Stimulated activated CD4-positive, alpha-beta T cell treated with anti-CD3 and anti-CD28 coated beads, Interleukin-1b, Interleukin-23, amount 100 ng/mL, for 1 hour (primary cell): ENCODE data around the gene VSNL1.

Experiments used
- DNase-seq, 2 donors: peaks; one replicate each; pipeline ENCODE4 v3.0.0-alpha.2; 2020; ENCODE audit warnings: low read depth in 2 of 2

The VSNL1 gene

DNA sequence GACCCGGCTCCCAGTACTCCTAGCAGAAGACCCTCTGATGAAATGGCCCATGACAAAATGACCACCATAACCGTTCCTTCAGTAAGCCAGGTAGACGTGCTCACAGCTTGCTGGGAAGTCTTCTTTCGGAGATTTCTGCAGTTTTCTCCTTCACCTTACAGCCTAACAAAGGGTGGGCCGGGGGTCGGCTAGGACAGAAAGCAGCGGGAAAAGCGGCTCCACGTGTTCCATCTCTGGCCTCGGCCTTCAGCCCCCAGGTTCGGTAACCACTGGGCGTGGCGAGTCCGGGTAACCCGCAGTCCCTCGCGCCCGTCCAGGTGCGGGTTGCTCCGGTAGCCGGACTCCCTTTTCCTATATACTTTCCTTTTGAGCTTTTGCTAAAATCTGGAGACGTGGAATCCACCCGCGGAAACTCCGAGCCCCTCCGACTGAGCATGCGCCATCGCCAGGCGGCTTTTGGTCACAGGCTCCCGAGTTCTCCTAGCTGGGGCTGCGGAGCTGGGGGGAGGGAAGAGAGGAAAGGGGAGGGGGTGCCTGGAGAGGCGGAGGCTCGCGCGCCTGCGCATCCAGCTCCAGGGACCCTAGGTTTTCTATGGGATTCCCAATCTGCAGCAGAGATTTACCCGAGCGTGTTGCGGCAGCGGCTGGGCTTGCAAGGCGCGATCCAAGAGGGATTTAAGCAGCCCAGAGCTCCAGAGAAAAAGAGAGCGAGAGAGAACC is at the start of gene VSNL1:
Gene VSNL1 (plus strand): TSS at position 604 of the 720 bp plus-strand sequence. CDS start 51,379 bp downstream, outside the sequence.
- no peak for DNase-seq

DNA sequence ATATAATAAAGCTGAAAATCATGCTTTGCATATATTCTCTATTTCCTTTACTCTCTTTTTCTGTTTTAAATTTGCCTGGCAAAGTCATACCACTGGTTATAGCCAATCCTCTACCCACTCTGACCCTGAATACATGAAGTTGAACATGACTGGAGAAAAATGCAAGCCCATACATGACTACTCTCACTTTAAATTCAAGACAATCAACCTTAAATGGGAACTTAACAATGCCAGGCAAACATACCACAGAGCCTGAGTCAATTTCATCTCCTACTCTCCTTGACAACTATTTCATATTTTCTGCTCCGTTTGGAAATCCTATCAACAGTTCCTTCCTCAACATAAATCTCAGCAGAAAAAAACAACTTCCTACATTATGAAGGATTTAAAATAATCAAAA is 44.9 kb upstream of the VSNL1 start:
- no peak for DNase-seq

DNA sequence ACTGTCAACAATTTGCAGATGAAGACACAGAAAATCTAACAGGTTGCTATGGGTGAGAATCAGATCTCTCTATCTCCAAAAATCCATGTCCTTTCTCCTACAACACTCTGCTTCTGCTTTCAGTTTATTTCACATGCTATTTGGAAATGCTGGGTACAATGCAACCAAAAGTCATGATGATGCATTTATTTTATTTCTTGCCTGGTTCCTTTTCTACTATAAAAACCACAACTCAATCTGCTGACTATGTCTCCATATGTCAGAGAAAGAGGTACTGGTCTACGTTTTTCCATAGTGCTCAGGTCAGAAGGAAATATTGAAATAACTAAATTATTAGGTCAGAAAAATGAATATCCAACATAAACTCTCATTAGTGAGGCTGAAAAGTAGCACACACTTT is 42.8 kb upstream of the VSNL1 start:
- no peak for DNase-seq

DNA sequence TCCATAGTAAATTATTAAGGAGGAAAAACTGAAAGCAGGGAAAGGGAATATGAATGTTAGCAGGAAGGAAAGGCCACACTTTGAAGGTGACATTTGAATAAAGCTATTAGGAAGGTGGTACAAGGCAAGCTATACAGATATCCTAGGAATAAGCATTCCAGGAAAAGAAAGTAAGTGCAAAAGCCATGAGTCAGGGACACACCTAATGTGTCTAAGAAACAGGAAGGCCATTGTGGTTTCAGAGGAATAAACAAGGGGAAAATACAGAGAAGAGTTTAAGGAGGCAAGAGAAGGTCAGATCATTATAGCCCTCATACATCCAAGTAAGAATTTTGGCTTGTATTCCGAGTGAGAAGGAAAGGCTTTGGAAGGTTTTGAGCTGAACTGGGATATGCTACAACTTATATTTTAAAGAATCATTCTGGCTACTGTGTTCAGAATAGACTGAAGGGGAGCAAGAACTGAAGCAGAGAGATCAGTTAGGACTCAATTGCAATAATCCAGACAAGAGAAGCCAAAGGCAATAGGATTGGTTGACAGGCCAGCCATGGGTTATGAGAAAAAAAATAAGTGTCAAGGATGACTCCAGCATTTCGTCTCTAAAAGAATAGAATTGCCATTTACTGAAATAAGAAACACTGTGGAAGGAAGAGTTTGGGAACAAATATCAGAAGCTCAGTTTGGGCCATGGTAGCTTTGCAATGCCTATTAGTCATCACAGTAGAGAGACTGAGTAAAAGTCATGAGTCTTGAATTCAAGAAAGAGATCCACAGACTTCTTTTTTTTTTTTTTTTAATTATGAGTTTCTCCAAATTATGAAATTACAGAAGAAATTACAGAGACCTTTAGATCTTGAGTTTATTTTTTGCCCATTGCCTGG is 33.5 kb upstream of the VSNL1 start:
- no peak for DNase-seq

DNA sequence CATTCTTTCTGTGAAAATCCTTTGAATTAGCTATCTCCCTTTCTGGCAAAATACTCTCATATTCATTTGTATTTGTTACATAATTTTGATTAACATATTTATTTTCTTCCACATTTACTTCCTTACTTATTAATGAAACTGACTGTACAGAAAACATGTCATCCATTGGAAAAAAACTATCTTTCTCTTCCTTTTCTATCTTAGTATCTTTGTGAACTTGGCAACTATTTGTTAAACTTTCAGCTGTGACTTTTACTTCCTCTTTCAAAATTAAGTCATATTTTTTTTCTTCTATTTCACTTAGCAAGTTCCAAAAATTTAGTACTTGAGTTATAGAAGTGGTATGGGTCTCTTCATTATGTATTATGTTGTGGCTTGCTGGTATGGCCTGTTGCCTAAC is 24.8 kb upstream of the VSNL1 start:
- no peak for DNase-seq

DNA sequence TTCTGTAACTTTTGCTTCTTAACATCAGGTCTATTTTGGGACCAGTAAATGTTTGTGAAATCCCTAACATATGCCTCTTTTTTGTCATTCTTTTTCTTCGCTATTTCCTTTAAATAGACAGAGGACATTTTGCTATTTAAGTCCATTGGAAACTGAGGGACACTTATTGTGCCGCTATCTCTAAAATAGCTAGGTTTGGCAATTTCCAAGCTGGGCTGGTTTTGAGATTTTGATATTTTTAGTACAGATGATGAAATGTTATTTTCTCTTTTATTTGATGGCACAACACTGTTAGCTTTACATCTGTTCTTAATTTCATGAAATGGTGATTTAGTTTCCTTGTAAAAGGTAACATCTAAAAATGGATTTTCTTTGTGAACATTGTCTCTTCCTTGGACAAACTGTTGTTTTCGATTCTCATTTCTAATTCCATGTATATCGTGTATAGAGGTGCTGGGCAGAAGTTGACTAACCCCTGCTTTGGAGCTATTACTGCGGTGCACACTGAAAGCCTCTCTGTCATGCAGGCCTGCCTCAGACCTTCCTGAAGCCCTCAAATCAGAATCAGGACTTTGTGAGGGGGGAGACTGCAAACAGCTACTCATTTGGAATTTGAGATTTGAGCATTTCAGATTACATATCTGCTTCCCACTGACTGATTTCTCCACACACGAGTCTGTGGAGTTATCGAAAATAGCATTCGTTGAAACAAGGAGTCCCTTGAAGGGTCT is 22.9 kb upstream of the VSNL1 start:
- no peak for DNase-seq

DNA sequence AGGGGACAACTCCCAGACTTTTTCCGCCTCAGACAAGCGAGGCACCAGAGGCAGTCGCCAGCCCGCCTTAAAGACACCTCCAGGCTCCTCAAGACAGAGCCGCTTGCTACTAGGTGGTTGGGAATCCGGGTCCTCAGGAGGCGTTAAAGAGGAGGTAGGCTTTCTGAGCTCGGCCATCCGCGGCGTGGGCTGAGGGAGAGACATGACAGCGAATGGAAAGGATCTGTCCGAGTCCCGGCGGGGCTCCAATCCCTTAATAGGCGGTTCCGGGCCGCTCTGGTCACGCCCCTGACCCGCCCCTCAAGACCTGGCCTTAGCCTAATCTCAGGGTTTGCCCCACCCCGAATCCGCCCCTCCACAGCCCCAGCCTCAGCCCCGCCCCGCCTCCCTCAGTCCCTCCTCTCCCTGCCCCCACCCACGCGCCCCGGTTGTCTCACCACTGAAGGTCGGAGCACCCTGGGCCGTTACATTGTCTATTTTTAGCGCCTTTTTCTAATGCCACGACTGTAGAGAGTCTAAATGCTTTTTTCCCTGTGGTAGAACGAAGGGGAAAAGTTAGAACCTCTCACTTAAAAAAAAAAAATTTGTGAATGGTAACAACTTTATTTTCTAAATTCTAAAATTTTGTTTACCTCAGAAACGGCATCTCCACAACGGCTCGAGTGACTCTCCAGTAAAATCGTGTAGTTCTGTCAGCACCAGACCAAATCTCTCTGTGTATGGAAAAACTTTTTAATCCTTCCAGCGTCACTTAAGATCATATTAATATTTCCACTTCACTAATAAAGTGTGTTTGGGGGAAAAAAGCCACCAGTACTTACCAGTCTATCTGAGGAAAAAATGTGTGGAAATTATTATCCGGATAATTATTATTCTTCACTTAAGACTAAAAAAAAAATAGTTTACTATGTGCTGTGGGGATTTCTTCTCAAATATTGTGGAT is 22.0 kb upstream of the VSNL1 start, which contains the start of gene RAD51AP2:
Gene RAD51AP2 (minus strand): TSS at position 229 of the 943 bp plus-strand sequence. CDS start 25 bp downstream, at position 204.
- no peak for DNase-seq

DNA sequence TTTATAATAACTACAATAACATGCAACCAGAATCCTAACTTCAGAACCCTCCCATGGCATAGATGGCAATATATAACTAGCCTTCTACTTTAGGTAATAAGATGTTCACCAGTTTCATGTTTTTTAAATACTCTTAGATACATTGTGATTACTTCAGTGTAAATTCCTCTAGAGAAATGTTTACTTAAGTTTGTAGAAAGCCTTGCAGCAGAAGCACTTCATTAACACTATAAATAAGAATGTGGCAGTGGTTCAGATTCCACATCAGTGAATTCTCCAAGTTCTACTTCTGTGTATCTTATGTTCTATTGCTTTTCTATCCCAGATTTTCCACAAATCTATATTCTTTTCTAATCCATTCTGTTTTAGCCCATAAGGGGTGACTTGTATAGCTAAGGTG is 21.0 kb upstream of the VSNL1 start:
- no peak for DNase-seq

DNA sequence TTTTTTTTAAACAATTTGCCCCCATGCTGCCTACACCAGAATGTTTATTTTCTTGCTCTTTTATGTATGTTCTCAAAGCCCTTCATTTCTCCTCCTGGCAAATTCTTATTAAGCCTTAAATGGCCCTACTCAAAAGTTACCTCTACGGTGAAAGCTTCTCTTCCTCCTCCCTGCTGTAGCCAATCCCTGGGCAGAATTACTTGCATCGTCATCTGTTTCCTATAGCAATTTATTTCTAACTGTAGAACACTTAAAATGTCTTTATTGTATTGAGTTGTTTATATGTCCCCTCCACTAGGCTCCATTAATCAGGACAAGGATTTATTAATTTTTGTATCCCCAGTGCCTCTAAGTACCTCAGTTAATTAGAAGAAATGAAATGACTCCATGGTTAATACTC is 19.7 kb upstream of the VSNL1 start:
- no peak for DNase-seq

DNA sequence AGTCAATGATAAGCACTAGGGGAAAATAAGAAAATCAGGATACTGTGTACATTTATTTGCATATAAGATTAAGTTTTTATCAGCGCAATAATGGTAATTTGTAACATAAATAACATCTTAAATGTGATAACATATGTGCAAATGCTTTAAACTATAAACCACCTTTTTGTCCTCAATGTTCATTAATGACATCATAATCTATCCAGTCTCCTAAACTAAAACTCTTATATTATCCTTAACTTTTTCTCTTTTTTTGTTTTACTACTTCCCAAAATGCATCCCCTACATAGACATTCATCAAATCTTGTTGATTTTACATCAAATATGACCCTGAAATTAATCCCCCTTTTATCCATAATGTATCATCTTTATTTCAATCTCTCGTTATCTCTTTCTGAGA is 18.9 kb upstream of the VSNL1 start:
- no peak for DNase-seq

DNA sequence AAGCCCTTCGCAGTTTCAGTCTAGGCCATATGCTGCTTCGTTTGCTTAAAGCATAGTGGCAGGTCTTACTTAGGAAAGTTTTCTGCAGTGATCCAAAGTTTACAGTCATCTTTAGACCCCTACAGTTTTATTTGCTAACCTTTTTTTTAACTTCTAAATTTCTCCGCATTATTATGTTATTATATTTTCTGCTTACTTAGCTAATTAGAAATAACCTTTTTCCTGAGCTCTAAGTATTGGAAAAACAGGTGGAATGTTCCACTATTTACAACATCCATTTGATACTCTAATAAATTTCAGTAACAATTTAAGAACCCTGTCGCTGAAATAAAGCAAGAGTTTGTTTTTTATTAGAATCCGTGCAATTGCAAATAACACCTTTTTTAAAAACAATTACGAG is 18.2 kb upstream of the VSNL1 start:
- no peak for DNase-seq

DNA sequence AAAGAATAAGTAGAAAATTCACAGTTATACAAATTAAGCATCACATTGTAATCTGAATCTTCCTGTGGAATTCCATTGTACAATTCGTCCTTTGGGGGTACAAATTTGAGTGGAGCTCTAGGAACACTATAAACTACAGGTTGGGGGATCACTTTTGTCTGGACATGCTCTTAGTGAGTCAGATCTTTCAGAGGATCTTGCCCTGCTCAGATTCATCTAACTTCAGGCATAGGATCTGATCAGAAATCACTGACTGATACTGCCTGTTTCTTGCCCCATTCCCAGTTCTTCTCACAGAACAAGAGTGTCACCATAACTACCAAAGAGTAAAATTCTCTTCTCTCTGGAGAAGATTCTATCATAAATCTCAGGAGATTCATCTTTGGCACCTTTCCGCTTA is 10.7 kb upstream of the VSNL1 start:
- no peak for DNase-seq

DNA sequence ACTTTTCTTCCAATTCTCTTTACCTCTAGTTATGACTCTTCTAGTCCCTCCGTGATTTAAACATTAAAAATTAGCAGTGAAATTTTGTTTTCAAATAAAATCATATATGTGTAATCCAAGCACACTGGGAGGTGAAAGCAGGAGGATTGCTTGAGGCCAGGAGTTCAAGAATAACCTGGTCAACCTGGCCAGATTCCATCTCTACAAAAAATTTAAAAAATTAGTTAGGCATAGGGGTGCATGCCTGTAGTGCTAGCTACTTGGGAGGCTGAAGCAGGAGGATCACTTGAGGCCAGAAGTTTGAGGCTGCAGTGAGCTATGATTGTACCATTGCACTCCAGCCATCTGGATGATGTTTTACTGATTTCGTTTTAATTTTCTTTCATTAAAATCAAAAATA is 7.0 kb upstream of the VSNL1 start:
- DNase-seq: no peak

DNA sequence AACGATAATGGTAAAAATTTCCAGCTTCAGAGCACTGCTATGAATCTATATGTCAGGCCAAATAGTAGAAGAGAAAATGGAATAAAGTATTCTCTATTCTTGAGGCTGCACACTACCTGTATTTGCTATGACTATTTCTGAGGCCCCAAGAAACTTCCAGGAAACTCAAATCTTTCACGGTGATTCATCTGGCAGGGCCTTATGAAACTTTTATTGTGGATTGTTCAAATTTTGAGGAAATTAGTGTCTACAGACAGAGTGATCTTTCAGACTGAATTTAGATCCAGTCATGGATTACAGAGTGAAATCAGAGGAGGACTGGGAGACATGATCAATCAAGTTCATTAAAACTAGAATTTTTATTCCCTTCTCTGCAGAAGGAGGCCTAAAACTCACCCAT is 4.1 kb upstream of the VSNL1 start:
- DNase-seq: no peak

DNA sequence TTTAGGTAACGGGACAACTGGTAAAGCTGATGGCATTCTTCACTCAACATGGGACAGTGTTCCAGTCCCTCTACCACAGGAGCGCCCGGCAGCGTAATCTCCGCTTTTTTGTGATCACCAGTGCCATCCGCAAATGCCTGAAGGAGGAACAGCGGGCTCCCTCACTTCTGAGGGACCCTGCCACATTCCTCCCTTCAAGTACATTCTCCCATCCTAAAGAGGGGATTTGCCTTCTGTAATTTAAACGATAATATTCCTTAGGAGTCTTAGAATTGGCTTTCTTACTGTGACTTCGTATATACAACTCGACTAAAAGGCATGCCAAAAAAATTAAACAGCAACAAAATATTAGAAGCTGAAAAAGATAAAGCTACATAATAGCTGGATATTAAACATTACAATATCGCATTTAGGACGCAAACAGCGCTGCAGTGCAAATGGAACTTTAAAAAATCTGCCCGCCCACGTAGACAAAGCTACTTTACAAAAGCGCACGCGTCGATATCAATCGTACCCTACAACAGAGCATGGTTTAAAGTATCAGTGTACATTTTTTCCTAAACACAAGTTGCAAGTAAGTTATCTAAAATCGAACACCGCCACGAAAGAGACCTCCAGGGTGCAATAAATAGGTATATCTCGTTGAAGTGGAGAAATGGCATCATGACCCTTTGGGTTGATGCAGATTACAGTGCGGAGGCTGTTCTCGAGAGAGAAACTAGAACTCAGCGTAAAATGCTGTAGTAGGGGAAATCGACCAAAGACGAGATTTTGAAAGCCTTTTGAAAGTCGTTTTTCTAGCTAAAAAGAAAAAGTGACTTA is 2.3 kb upstream of the VSNL1 start:
- no peak for DNase-seq

DNA sequence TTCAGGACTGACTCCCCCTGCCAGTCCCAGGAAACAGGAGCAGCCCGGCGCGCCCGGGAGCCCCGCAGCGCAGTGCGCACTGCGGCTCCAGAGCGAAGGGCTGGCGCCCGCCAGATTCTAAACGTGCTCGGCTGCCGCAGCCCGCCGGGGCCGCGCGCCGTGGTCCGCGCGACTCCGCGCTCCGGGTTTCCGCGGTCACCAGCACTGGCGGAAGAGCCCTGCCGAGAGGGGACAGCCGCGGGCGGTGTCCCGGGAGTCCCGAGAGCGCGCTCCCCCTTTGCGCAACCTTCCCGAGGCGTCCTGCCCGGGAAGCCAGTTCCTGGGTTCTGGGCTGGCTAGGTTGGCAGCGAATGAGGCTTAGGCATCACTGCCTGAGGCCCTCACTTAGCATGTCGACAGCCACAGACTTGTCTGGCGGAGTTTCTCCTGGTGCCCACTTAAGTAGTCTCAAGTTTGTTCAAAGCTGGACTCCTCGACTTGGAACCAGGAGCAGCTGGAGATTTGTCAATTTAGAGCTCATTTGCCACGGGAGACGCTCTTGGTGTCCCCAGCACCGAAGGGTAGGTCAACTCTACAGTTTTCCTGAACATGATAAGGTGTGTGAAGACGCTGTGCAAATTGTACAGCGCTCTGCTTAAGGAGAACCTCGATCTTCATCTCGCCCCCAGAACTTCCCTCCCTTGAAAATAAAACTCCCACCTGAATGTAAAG is 1.5 kb upstream of the VSNL1 start:
- no peak for DNase-seq

DNA sequence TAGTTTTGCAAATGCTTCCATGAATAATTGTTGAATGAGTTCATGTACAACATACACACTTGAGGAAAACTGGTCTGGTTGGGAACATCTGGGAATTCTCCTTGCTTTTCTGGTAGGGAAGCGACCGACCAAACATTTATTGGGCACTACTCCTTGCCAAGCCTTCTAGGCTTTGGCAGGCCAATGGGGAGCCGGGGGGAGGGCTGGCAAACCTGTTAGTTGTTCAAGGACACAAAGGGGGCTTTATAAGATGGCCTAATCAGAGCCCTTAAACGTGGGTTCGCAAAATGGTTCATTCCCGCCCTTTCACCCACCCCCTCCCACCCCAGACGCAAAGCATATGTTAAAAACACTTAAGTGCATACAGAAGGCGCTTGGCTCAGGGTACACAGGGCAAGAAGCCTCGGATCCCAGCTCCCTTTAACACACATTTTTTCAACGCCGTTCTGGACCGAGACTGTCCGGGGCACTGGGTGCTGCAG is 844 bp upstream of the VSNL1 start:
- no peak for DNase-seq

DNA sequence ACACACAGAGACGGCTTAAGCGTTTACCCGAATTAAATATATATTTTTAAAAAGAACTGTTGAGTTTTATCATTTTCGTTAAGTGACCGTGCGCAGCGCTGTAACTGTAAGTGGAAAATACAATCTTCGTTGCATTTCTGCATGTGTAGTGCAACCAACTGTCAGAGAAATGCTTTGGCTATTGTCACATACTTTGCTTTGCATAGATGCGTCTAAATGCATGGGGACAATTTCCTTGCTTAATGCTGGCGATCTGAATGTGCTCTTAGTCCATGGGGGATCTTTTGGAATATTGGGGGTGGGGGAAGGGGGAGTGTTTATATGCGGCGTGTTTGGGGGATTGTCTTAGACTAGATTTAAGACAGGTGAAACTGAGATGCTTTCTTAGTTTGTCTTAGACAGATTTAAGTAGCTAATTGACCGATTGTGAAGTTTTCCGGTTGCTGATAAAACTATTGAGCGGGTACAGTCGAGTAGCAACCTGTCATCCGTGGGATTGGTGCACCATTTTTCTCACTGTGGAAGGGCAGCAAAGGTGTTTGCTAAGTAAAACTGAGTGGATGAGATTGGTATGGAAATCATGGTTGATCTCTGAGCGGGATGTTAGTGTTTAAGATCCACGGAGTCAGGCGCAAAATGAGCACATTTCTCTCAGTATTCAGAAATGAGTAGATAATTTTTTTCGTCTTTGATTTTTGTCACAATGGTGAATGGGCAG is 476 bp downstream of the VSNL1 start:
- DNase-seq: no peak

DNA sequence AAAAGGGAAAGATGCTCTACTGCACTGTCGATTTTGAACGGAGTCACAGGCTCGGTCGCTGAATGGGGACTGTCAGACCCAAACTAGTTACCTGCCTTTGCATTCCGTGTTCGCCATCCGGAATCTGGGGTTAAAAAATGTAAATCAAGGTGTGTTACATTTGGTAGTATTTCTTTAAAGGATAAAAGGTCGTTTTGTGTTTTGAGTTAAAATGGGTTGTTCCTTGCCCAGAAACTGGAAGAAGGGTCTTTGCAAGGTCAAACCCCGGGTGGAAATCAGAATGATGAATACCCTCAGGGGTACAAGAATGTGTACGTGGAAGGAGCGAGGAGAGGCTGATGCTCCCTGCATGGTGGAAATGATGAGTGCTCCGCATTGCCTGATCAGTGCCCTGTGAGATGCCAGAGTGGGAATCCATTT is 1.0 kb downstream of the VSNL1 start:
- no peak for DNase-seq
